GM23248 (cell line): ENCODE results near the gene LRPAP1.

ENCODE experiments used
- EZH2 ChIP-seq: fragments of 200-600 bp; sonication (generic); IDR thresholded peaks from 2 replicates; pipeline ENCODE4 v1.6.1; 2018; ENCODE audit warnings: antibody characterized with exemption, mild to moderate bottlenecking; ENCODE audit not compliant: insufficient read depth, poor library complexity, severe bottlenecking
- EZH2phosphoT487 ChIP-seq: fragments of 200-600 bp; sonication (generic); IDR thresholded peaks from 2 replicates; pipeline ENCODE4 v1.6.1; 2018; ENCODE audit warnings: antibody characterized with exemption, moderate library complexity, mild to moderate bottlenecking, low read depth; ENCODE audit not compliant: insufficient read depth

DNA sequence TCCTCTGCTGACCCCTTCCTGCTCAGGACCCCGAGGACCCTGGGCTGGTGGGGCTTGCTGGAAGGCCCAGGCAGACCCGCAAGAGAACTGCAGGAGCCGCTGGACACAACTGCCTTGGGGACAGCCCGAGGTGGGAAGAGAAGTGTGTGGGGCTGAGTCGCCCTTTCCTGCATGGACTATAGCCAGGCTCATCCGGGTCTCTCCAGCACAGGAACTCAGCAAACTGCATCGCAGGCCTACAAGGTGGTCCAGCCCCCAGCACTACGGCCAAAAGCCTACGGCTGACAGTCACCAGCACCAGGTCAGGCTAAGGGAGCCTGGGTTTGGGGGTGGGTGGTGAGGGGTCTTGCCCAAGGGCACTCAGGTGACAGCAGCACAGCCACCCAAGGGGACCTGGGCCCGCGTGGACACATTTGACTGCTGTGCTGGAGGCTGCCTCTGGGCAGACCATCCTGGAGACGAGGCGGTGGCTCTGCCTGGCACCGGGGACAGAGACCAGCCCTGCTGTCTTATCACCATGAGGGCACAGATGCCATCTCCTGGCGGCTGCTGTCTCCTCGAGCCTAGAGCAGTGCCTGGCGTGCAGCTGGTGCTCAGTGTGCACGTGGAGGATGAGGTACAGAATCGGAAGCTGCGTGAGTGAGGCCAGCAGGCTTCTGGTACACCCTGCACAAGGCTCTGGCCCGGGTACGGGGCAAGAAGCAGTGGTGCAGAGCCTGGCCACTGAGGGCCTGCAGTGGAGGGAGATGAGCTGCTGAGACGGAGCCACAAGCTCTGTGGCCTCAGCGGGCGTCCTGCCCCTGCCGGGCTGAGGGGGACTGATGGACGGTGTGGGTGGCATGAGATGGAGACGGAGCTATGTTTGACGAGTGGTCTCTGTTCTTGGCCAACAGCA, 15.1 kb downstream of the LRPAP1 start:
- TF ChIP-seq EZH2 (no peak), EZH2phosphoT487 (no peak)
